Skeletal muscle tissue (tissue), 4 donors: ENCODE measurements around the gene ACAA2. TPM values are rescaled to one million over a fixed set of nuclear protein-coding genes. Genes with fewer than 3 reads are reported as not detected.

Experiments used
- H3K27ac ChIP-seq: one replicate; pipeline ENCODE4 v1.7.0; 2013; ENCODE audit warnings: mild to moderate bottlenecking, low read depth, low read length, inconsistent platforms
- H3K27me3 ChIP-seq, 3 donors: one replicate each; pipeline ENCODE4 v1.7.0; 2013; ENCODE audit warnings: low read length in 3 of 3; ENCODE audit not compliant: control insufficient read depth in 3 of 3, insufficient read depth in 3 of 3
- H3K36me3 ChIP-seq, 3 donors: one replicate each; pipeline ENCODE4 v1.7.0; 2013; ENCODE audit warnings: low read length in 3 of 3; ENCODE audit not compliant: control insufficient read depth in 3 of 3, insufficient read depth in 3 of 3
- H3K4me1 ChIP-seq, 3 donors: one replicate each; pipeline ENCODE4 v1.7.0; 2013; ENCODE audit warnings: low read length in 3 of 3, mild to moderate bottlenecking in 3 of 3; ENCODE audit not compliant: control insufficient read depth in 3 of 3, insufficient read depth in 3 of 3
- H3K4me3 ChIP-seq, 3 donors: one replicate each; pipeline ENCODE4 v1.7.0; 2013; ENCODE audit warnings: low read length in 3 of 3
- H3K9ac ChIP-seq, 3 donors: one replicate each; pipeline ENCODE4 v1.7.0; 2013; ENCODE audit warnings: low read length in 3 of 3, mild to moderate bottlenecking in 3 of 3, moderate library complexity in 2 of 3, low read depth in 1 of 3
- H3K9me3 ChIP-seq, 3 donors: one replicate each; pipeline ENCODE4 v1.7.0; 2013; ENCODE audit warnings: low read length in 3 of 3; ENCODE audit not compliant: control insufficient read depth in 3 of 3
- total RNA-seq: library from RNA; depleted of rRNA; stranded (reverse); fragments of >200 nt; gene quantifications from one replicate; pipeline ENCODE4 v1.2.3, GENCODE V29; 2014
- donor health status: Osteomylitis.

The ACAA2 gene
- total RNA-seq, 1 donor from 2014 or later, result 77.2 TPM

GRCh38 chr18:49854681-49855080, 41.3 kb upstream of the ACAA2 start:
- Histone ChIP-seq H3K27ac (no peak overlapping the region), H3K4me3 (no peak overlapping the region), H3K9me3 (no peaks in the 10 kb centered on the region), H3K36me3 (no peaks in the 10 kb centered on the region), H3K27me3 (peaks cover 0 to 11% (median 4%) of the 10 kb centered on the region in 3 donors), H3K9ac (no peak overlapping the region), H3K4me1 (peaks cover 0 to 3% (median 2%) of the 10 kb centered on the region in 3 donors)

GRCh38 chr18:49853436-49853835, 40.1 kb upstream of the ACAA2 start:
- Histone ChIP-seq H3K27me3 (peaks cover 0 to 24% (median 16%) of the 10 kb centered on the region in 3 donors), H3K9me3 (no peaks in the 10 kb centered on the region), H3K4me1 (peaks cover 0 to 10% (median 4%) of the 10 kb centered on the region in 3 donors), H3K4me3 (no peak overlapping the region), H3K27ac (no peak overlapping the region), H3K36me3 (no peaks in the 10 kb centered on the region), H3K9ac (no peak overlapping the region)

- peaks cover 0 to 10% (median 4%) of the 10 kb centered on the region in 3 donors for H3K4me1 ChIP-seq
These were observed 39.7 kb upstream of the ACAA2 start for GRCh38 chr18:49853011-49853410.

GRCh38 chr18:49851624-49852023, 38.3 kb upstream of the ACAA2 start:
- no peak overlapping the region for H3K4me3 ChIP-seq
- peaks cover 0 to 10% (median 4%) of the 10 kb centered on the region in 3 donors for H3K4me1 ChIP-seq
- no peak overlapping the region for H3K9ac ChIP-seq
- no peak overlapping the region for H3K27ac ChIP-seq
- H3K27me3 ChIP-seq, result peaks cover 8 to 41% (median 28%) of the 10 kb centered on the region in 3 donors
- no peaks in the 10 kb centered on the region for H3K36me3 ChIP-seq
- H3K9me3 ChIP-seq, result no peaks in the 10 kb centered on the region

More at GRCh38 chr18:49853011-49853410, 39.7 kb upstream of the ACAA2 start:
- Histone ChIP-seq H3K9me3 (no peaks in the 10 kb centered on the region), H3K36me3 (no peaks in the 10 kb centered on the region), H3K9ac (no peak overlapping the region), H3K27ac (no peak overlapping the region), H3K27me3 (peaks cover under 1 to 28% (median 20%) of the 10 kb centered on the region in 3 donors), H3K4me3 (no peak overlapping the region)

GRCh38 chr18:49850636-49851035, 37.3 kb upstream of the ACAA2 start:
- peaks cover 8 to 50% (median 34%) of the 10 kb centered on the region in 3 donors for H3K27me3 ChIP-seq
- no peak overlapping the region for H3K4me3 ChIP-seq
- no peaks in the 10 kb centered on the region for H3K36me3 ChIP-seq
- no peak overlapping the region for H3K9ac ChIP-seq
- no peaks in the 10 kb centered on the region for H3K9me3 ChIP-seq
- no peak overlapping the region for H3K27ac ChIP-seq
- peaks cover 0 to 10% (median 6%) of the 10 kb centered on the region in 3 donors for H3K4me1 ChIP-seq

- Histone ChIP-seq H3K9me3 (no peaks in the 10 kb centered on the region), H3K36me3 (no peaks in the 10 kb centered on the region), H3K27ac (no peak overlapping the region), H3K4me1 (peaks cover 0 to 10% (median 6%) of the 10 kb centered on the region in 3 donors), H3K4me3 (no peak overlapping the region), H3K9ac (no peak overlapping the region), H3K27me3 (peaks cover 8 to 54% (median 34%) of the 10 kb centered on the region in 3 donors)
These were observed 36.2 kb upstream of the ACAA2 start for GRCh38 chr18:49849331-49850217.

GRCh38 chr18:49848115-49848514, 34.8 kb upstream of the ACAA2 start:
- H3K4me1 ChIP-seq, result peaks cover 8 to 23% (median 16%) of the 10 kb centered on the region in 3 donors

GRCh38 chr18:49847524-49847923, 34.2 kb upstream of the ACAA2 start:
- Histone ChIP-seq H3K4me3 (no peak overlapping the region), H3K27me3 (peaks cover 8 to 63% (median 34%) of the 10 kb centered on the region in 3 donors), H3K4me1 (peaks cover 8 to 29% (median 18%) of the 10 kb centered on the region in 3 donors), H3K9me3 (no peaks in the 10 kb centered on the region), H3K36me3 (no peaks in the 10 kb centered on the region), H3K9ac (no peak overlapping the region), H3K27ac (no peak overlapping the region)

More at GRCh38 chr18:49848115-49848514, 34.8 kb upstream of the ACAA2 start:
- Histone ChIP-seq H3K9me3 (no peaks in the 10 kb centered on the region), H3K36me3 (no peaks in the 10 kb centered on the region), H3K27ac (no peak overlapping the region), H3K4me3 (no peak overlapping the region), H3K9ac (no peak overlapping the region), H3K27me3 (peaks cover 8 to 57% (median 34%) of the 10 kb centered on the region in 3 donors)

- H3K27me3 ChIP-seq, result peaks cover 8 to 63% (median 34%) of the 10 kb centered on the region in 3 donors
- H3K27ac ChIP-seq, result no peak overlapping the region
- no peak overlapping the region for H3K9ac ChIP-seq
- peaks cover 8 to 30% (median 18%) of the 10 kb centered on the region in 3 donors for H3K4me1 ChIP-seq
- H3K9me3 ChIP-seq, result no peaks in the 10 kb centered on the region
- H3K4me3 ChIP-seq, result no peak overlapping the region
- H3K36me3 ChIP-seq, result no peaks in the 10 kb centered on the region
These were observed 33.6 kb upstream of the ACAA2 start for GRCh38 chr18:49846718-49847470.

GRCh38 chr18:49846361-49846662, 33.0 kb upstream of the ACAA2 start:
- Histone ChIP-seq H3K4me1 (peaks cover 8 to 30% (median 18%) of the 10 kb centered on the region in 3 donors), H3K9me3 (no peaks in the 10 kb centered on the region), H3K27me3 (peaks cover 8 to 63% (median 34%) of the 10 kb centered on the region in 3 donors), H3K36me3 (no peaks in the 10 kb centered on the region), H3K4me3 (no peak overlapping the region), H3K9ac (no peak overlapping the region), H3K27ac (no peak overlapping the region)
